COLO668 (cell line): ENCODE measurements around the gene TPM4.
"Not testable (repeated sequence)": the region's sequence is repeated elsewhere in the genome, so short reads cannot be mapped to it uniquely, and the experiment has no call there.

Source experiments
- DNase-seq: peaks from one replicate; lab custom pipeline; 2025; ENCODE audit not compliant: unreplicated experiment; lab: John Stamatoyannopoulos, UW

Gene TPM4

DNA sequence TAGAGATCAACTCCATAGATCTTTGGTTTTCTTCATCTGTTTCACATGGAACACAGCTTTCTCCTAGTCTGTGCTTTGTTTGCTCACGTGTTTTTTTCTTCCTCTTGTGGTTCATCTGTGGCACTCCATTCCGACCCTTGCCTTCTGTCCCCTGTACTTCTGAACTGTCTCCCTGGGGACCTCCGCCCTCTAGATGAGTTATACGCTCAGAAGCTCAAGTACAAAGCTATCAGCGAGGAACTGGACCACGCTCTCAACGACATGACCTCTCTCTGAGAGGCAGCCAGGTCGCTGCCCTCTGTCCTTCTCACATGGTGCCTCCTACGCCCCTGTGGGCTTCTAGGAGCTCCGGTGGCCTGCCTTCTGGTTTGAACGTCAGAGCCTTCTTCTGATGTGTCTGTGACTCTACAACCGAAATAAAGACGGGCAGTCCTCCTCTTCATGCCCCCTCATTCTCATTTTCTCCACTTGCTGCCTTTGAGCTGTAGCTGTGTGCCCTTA lies 18.8 kb downstream of the TPM4 start:
- DNase-seq: no peak

DNA sequence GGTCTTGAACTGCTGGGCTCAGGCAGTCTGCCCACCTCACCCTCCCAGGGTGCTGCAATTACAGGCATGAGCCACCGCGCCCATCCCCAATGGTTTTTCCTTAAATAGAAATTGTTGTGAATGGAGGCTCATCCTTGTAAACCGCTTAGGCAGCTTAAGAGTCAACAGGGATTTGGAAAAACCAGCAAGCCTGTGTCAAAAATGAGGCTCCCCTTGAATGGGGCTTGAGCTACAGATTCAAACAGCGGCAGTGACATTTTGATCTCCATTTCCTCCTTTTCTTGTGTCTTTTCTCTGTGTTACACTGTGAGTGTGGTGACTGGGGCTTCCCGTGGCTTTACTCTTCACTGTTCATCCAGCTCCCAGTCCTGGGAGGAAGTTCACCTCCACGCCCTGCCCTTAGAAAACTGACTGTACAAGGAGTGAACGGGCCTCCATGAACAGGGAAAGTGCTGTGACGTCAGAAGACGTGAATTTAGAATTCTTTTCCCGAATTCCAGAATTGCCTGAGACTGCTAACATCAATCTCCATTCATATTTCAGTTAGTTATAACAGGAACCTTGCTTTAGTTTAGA lies 20.1 kb downstream of the TPM4 start:
- no peak for DNase-seq

DNA sequence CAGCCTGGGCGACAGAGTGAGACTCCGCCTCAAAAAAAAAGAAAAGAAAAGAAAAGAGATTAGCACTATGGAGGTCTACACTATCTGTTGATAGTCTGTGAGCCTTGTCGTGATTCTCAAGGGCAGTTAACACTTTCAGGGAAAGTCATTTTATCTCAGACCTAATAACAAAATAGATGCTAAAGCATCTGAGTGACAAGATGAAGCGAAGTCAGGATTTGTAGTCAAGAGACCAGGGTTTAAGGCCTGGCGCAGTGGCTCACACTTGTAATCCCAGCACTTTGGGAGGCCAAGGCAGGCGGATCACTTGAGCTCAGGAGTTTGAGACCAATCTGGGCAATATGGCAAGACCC lies 22.1 kb downstream of the TPM4 start:
- DNase-seq: no peak

DNA sequence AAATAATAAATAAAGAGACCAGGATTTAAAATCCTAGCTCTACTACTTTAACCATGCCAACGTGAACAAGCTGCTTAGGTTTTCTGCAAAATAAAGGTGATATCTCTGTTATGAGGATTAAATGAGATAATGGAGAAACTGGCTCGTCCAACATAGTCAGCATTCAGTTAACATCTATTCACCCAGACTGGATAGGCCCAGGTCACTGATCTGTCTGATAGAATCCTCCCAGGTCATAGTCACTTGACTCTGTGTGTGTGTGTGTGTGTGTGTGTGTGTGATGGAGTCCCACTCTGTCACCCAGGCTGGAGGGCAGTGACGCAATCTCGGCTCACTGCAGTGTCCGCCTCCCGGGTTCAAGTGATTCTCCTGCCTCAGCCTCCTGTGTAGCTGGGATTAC lies 22.5 kb downstream of the TPM4 start:
- no peak for DNase-seq

DNA sequence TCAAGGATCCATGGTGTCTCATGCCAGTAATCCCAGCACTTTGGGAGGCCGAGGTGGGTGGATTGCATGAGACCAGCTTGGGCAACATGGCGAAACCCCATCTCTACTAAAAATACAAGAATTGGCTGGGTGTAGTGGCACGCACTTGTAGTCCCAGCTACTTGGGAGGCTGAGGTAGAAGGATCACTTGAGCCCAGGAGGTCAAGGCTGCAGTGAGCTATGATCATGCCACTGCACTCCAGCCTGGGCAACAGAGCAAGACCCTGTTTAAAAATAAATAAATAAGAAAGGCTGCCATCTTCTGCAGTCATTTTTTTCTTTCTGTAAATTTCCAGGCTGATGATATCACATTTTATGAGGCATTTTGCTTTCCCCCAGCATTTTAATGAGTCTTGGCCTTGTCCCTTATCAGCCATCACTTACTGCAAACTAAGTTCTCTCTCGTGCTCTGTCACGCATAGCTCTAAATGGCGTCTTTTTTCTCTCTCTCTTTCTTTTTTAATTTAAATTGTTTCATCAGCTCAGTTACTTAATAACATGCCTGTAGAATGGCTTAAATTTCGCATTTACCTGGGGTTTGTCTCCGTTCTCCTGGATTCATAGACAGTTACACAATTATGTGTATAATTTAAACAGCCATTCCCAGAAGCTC lies 23.1 kb downstream of the TPM4 start:
- DNase-seq: not testable (repeated sequence)

DNA sequence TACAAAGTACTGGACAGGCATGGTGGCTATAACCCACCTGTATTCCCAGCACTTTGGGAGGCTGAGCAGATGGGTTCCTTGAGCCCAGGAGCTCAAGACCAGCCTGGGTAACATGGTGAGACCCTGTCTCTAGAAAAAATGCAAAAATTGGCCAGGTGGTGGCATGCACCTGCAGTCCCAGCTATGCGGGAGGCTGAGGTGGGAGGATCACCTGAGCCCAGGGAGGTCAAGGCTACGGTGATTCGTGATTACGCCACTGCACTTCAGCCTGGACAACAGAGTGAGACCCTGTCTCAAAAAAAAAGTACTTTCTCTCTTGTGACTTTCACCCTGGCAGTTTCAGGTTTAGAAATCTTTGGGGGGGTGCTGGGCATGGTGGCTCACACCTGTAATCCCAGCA lies 24.2 kb downstream of the TPM4 start:
- no peak for DNase-seq

DNA sequence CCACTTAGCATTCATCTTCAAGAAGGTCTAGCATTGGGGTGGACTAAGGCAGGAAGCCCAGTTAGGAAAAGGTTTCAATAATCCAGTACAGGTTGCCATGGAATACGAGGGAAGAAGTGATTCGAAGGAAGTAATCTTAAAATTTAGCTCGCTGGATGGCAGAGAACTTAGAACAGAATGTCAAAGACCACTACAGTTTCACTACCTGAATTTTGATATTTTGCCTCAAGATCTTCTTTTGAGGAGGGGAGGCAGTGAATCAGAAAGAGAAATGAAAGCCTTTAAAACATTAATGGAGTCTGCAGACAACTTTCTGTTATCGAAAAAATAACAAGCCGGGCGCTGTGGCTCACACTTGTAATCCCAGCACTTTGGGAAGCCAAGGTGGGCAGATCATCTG lies 28.4 kb downstream of the TPM4 start:
- DNase-seq: no peak

DNA sequence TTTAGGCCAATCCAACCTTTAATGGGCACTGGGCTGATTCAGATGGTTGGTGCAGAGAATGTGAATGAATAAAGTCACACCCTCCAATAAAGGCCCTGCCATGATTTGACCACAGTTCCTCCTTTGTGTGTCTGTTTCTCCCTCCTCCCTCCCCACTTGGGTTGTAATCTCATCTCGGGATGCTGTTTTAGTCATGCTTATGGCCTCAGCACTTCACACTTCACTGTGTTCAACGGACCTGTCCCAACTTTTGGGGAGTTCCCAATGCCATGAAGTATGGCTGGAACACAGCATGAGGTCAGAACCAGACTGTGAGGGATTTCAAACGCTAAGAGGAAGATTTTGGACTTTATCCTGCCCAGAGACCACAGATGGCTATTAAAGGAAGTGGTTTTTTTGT lies 29.8 kb downstream of the TPM4 start:
- no peak for DNase-seq

DNA sequence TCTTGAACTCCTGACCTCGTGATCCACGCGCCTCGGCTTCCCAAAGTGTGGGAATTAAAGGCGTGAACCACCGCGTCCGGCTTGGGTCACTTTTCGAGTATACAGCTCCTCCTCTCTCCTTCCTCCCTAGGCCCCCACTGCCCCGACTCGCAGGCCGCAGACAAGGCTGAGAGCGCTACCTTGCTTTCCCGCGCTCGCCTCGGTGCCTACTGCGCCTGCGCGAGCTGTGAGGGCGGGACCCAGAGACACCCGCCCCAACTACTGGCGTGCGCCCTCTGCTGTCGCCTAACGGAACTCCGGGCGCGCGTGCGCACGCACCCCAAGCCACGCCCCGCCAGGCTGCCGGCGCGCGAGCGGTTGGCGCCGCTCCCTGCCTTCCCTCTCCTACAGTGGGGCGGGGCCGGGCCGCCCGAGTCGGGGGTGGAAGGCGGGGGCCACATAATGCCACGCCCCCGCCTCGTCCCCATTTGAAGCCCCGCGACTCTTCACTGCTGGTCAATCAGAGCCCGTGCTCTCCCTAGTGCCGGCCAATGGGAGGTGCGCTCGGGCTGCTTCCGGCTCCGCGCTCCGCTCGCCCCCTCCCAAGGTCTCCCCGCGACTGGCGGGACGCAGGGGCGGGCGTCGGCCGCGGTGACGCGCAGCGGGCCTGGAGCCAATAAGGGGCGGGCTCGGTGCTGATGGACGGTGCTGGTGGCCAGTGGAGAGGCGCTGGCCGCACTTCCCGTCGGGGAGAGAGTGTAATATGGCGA lies 35.0 kb downstream of the TPM4 start, which contains the start of gene RAB8A:
RAB8A (plus strand) TSS at position 730 of the 749 bp plus-strand sequence; CDS start at position 743, 13 bp downstream.
- peak; percentile 99 for DNase-seq

DNA sequence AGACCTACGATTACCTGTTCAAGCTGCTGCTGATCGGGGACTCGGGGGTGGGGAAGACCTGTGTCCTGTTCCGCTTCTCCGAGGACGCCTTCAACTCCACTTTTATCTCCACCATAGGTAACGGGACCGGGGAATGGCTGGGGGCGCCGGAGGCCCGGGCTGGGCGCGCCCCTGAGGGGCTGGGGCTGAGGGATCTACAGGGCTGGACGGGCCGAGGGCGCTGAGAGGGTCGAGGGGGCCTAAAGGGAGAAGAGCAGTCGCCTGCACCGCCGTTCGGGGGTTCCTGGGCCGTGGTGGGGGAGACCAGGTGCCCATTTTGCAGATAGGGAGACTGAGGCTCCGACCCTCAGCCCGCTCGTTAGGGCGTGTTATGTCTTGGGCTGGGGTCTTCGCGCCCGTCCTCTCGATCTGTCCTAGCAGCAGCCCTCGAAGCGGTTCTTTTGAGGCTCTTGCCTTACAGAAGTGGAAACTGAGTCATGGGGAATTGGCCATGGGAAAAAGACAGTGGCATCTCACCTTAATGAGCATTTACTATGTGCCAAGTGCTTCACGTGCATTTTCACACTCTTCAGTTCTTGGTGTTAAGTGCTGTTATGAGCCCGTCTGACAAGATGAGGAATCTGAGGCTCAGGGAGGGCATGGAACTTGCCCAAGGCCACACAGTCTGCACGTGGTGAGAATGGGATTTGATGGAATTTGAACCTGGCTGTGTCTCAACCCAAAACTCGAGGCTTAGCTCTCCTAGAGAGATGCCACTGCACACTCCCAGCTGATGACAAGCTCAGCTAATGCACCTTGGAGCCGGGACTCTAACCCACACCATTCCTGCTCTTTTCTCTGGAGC lies 35.8 kb downstream of the TPM4 start:
- DNase-seq: no peak

DNA sequence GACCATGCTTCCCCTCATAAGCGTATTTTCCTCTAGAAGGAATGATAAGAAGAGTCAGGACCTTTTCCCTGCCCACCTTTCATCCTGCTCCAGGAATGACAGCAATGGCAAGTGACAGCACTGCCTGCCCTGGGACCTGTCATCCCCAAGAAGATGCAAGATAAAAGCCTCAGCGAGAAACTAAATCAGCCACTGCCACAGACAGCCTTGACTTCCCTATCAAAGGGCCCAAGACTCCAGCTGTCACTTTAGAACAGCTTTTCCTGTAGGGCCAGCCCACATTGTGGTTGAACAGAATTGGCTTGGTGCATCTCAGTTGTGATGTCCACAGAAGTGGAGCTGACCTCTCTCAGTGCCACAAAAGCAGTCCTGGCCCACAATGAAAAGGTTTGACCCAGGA lies 36.5 kb downstream of the TPM4 start:
- no peak for DNase-seq

DNA sequence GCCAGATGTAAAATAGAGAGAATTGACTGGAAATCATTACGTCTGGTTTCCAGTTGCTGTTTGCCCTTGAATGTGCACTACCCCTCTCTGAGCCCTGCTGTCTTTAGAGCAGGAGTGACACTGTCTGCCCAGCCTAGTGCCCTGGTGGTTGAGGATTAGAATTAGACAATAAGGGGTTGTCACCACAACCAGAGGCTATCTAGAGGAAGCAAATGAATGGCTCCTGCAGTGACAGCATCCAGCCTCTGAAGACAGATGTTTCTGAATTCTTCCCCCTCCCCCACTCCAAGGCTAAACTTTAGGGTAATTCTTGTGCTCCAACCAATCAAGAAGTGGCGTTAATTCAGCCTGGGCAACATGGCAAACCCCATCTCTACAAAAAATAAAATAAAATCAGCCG lies 37.4 kb downstream of the TPM4 start:
- no peak for DNase-seq

DNA sequence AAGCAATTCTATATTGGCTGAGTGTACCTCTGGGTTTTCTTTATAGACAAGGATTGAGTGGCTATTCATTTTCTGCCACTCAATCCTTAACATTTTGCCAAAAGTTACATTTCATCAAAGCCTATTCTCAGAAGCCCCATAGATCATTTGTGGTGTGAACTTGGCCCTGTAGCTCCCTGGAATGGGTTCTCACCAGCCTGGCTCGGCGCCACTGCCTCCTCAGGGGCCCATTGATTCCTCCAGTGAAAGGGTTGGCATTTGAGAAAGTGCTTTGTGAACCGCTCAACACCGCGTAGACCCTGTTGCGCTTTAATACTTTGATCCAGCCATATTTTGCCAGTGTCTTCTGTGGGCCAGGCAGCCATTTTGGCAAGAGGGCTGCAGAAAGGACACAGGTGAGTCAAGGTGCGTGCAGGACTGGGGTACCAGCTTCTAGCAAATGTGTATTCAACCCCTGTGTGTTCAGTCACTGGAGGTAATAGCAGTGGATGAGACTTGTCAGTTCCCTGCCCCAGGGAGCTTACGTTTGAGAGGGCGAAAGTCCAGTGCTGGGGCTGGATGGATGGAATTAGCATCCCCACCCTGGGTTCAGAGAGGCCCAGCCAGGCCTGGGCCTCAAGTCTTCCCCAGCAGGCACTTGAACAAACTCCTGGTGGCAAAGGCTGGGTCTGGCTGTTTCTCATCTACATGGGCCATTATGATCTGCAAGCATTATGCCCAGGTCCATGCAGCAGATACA lies 39.2 kb downstream of the TPM4 start:
- DNase-seq: no peak

DNA sequence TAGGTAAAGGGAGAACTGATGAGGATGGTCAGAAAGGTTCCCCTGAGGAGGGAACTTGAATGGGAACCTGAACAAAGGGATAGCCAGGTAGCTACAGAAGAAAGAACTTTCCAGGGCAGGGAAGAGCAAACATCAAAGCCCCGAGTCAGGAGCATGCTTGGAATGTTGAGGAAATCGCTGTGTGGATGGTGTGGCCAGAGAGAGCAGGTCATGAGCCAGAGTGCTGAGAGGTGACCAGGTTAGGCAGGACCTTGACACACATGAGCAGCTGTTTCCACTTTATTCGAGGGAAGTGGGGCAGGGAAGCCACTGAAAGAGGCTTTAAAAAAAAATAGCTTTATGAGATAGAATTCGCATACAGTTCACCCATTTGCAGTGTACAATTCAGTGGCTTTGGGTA lies 39.8 kb downstream of the TPM4 start:
- DNase-seq: no peak

DNA sequence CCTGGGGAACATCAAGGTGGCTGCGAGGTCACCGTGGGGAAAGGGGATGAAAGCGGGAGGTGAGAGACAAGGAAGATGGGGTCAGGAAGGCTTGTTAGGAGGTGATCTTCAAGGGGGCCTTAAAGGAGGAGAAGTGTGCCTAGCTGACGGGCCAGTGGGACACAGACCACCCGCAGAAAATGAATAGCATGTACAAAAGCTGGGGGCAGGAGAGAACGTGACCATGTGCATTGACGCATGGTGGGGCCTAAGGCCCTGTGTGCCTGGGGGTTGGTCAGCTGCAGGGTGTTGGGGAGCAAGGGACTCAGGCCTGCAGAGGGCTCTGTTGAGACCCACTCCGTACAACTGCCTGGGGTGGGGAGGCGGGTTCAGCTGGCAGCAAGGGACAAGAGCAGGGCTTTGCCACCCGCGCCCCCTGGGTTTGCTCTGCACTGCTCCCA lies 41.3 kb downstream of the TPM4 start:
- DNase-seq: no peak

DNA sequence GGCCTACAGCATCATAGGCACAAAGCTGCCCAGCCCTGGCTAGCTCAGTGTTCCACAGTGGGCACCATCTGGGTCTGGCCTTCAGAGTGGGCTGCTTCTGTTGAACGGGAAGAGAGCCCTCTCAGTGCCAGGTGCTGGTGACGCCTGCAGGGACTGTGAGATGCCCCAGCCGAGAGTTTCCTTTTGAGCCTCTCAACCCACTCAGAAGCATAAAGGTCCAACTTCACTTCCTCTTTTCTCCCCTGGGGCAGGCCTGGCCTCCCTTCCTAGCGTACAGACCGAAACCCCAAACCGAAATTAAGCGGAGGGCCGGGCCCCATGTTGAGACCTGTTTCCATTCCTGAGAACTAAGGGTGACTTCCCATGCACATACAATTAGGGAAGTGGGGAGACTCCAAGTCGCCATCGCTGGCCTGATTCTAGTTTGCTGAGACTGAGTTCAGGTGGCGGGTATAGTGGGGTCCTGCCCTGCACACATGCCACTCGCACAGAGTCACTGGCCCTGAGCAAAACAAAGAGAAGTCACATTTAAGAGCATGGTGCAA lies 42.3 kb downstream of the TPM4 start:
- DNase-seq: no peak

DNA sequence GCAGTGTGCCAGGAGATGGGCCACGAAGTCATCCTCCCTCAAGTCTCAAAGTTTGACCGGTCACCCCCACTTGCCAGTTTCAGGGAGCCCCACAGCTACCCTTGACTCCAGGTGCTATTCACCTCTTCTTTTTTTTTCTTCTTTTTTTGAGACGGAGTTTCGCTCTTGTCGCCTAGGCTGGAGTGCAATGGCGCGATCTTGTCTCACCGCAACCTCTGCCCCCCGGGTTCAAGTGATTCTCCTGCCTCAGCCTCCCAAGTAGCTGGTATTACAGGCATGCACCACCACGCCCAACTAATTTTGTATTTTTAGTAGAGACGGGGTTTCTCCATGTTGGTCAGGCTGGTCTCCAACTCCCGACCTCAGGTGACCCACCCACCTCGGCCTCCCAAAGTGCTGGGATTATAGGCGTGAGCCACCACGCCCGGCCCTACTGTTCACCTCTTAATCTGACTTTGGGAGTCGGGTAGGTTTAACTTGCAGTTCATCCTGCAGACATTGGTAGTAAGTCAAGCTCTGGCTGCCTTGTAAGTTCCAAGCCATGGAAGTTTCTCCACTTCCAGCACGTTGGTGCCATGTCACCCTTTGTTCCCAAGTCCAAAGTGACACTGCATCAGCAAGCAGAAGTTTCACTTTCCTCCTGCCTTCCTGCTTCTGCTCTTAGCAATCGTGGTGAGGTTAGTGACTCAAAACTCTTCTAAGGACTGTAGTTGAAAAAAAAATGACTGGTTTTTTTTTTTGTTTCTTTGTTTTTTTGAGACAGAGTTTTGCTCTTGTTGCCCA lies 43.0 kb downstream of the TPM4 start:
- not testable (repeated sequence) for DNase-seq

DNA sequence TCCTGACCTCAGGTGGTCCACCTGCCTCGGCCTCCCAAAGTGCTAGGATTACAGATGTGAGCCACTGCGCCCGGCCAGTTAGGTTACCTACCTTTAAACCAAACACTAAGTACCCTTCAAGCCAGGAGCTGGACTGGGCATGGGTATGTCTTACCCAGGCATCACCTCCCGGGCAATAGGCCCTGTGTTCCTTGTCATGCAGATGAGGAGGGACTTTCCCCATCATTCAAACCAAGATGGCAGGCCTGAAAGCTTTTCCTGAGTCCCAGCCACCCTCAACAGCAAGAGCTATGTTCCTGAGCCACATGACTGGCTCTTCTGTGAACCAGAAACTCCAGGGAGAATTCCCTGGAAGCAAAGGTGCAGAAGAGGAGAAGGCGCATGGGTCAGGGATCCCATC lies 44.8 kb downstream of the TPM4 start:
- DNase-seq: no peak

DNA sequence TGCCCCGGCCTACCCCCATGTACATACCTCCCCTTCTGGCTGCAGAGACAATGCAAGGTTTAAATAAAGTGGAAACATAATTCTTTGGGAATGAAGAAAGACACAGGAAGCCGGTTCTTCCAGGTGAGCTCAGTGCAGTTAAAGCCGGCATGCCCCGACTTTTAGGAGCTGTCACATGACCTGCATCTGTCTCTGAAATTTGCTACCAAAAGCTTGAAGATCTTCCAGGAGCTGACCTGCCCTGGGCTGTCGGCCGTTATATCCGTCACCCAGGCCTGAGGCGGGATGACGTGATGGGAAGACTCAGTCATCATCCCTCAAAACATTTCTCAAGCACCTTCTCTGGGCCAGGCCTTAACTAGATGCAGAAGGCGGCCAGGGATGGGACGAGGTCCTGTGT lies 45.7 kb downstream of the TPM4 start:
- no peak for DNase-seq

DNA sequence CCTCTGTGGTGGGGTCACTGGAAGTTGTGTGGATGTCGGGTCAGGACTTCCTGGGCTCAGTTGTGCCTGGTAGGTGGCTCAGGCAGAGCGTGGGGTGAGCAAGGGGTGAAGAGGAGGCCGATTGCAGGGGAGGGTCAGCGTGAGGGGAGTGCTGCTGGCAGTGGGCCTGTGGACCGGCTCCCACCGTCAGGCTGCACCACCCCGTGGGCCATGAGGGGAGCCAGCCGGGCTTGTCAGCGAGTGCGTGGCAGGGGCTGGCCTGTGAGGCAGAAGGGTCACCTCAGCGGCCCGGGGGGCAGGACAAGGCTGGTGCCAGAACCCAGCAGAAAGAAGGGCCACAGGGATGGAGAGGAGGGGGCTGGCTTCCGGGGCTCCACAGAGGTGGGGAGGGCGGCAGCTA lies 48.7 kb downstream of the TPM4 start:
- no peak for DNase-seq
